Measurements from ENCODE around the gene TICRR. TPM values are rescaled to one million over a fixed set of nuclear protein-coding genes. Genes with fewer than 3 reads are reported as not detected.

Gene TICRR
- total and polyA plus RNA-seq, 2 of the 13 experiments (the other 11 are each of a cell fraction or from before 2014, with no cell fraction given) = 4.1 to 14.3 TPM

DNA sequence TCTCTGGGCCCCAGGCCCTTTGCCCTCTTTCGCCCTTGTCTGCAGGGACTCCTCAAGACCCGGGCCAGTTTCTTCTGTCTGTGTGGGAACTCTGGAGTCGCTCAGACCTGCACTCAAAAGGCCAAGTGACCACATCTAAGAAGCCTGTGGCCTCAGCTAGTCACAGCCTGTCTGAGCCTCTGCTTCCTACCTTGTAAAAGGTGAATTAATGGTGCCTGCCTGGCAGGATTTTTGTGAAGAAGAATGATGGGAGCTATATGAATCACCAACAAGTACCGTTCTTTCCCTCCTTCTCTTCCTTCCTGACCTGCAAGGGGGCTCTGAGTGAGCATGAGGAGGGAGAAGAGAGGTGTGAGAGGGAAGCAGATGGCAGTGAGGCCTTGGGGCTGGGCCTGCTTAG lies 96.4 kb downstream of the TICRR start:
- H3K9me3 ChIP-seq (ENCODE audit: low read length) = no peaks in the 10 kb centered on the region
- 74% methylated on average over 1 of the region's 4 CpGs for WGBS (ENCODE audit: low lambda C conversion rate)
- H2AFZ ChIP-seq (ENCODE audit: low read length) = no peak overlapping the region
- no peaks in the 10 kb centered on the region for H4K20me1 ChIP-seq (ENCODE audit: insufficient read depth, low read length)
- ChIA-PET CTCF (ENCODE audit: low intra/inter-chr PET ratio, low total read pairs) (no interaction called here), POLR2A (no interaction called here)
- no TSS peak for BruUV-seq (replicated peaks)
- H3K27me3 ChIP-seq (ENCODE audit: control insufficient read depth in 1 of 2, insufficient read depth in 2 of 2, low read length in 2 of 2) = no peaks in the 10 kb centered on the region
- no peak overlapping the region for H3K27ac ChIP-seq (ENCODE audit: extremely low read length, insufficient read depth, low read length)
- intact Hi-C loops (cut with micrococcal nuclease; ENCODE audit: unreplicated experiment) = loop anchor here (10.0 kb wide), 1 partner anchor 177 kb away; the partner anchor contains the start of gene RHCG
- peaks cover 29% of the 10 kb centered on the region for H3K4me1 ChIP-seq (ENCODE audit: insufficient read depth, low read length)
- H3K79me2 ChIP-seq (ENCODE audit: insufficient read depth, low read length) = no peaks in the 10 kb centered on the region
- FAIRE-seq (no peak), ATAC-seq (no peak), DNase-seq (ENCODE audit: low spot score) (no peak)
- H3K36me3 ChIP-seq (replicated peaks in 1 of 2; ENCODE audit: control insufficient read depth in 1 of 2, insufficient read depth in 2 of 2, low read length in 2 of 2) = no peaks in the 10 kb centered on the region
- in situ Hi-C loops (cut with HindIII; ENCODE audit: extremely low pct_ligation_motif_present, low pct_unique_long_range_greater_than_20kb) = no loop called here
- H3K4me2 ChIP-seq (ENCODE audit: low read depth, low read length) = no peak overlapping the region
- H3K9ac ChIP-seq (ENCODE audit: insufficient read depth, low read depth, low read length) = no peak overlapping the region
- H3K4me3 ChIP-seq (replicated peaks in 1 of 3; ENCODE audit: insufficient read depth in 1 of 3, low read depth in 2 of 3, low read length in 3 of 3) = no peak overlapping the region
- TF ChIP-seq ADNP (CRISPR knock-in tag; IDR thresholded peaks at IDR 0.05) = no peak
- TF ChIP-seq ATF6 (CRISPR knock-in tag; conservative IDR thresholded peaks at IDR 0.05) = no peak
- no peak for TF ChIP-seq GTF3A (CRISPR knock-in tag; conservative IDR thresholded peaks at IDR 0.05)
- TF ChIP-seq RFX3 (CRISPR knock-in tag; IDR thresholded peaks at IDR 0.05) = no peak
- TF ChIP-seq ETV5 (CRISPR knock-in tag; IDR thresholded peaks at IDR 0.05; ENCODE audit: borderline replicate concordance) = no peak
- TF ChIP-seq THAP9 (CRISPR knock-in tag; IDR thresholded peaks at IDR 0.05; ENCODE audit: borderline replicate concordance) = no peak
- no peak for TF ChIP-seq ZNF343 (CRISPR knock-in tag; IDR thresholded peaks at IDR 0.05)
- TF ChIP-seq, protein P1, sequence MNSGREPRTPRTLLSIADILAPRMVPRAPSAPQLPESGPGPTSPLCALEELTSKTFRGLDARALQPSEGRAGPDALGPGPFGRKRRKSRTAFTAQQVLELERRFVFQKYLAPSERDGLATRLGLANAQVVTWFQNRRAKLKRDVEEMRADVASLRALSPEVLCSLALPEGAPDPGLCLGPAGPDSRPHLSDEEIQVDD (CRISPR knock-in tag; IDR thresholded peaks at IDR 0.05; ENCODE audit: borderline replicate concordance) = no peak
- TF ChIP-seq ELF4 (CRISPR knock-in tag; IDR thresholded peaks at IDR 0.05; ENCODE audit: borderline replicate concordance) = no peak
- TF ChIP-seq, protein P2, sequence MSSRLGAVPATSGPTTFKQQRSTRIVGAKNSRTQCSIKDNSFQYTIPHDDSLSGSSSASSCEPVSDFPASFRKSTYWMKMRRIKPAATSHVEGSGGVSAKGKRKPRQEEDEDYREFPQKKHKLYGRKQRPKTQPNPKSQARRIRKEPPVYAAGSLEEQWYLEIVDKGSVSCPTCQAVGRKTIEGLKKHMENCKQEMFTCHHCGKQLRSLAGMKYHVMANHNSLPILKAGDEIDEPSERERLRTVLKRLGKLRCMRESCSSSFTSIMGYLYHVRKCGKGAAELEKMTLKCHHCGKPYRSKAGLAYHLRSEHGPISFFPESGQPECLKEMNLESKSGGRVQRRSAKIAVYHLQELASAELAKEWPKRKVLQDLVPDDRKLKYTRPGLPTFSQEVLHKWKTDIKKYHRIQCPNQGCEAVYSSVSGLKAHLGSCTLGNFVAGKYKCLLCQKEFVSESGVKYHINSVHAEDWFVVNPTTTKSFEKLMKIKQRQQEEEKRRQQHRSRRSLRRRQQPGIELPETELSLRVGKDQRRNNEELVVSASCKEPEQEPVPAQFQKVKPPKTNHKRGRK (CRISPR knock-in tag; IDR thresholded peaks at IDR 0.05) = no peak
- no peak for TF ChIP-seq NPAS2 (CRISPR knock-in tag; IDR thresholded peaks at IDR 0.05; ENCODE audit: borderline replicate concordance)
- no peak for TF ChIP-seq RXRA (CRISPR knock-in tag; IDR thresholded peaks at IDR 0.05)
